Cerebellar cortex (tissue), 1 donor: ENCODE data around the gene DOP1A.

Experiments
- DNase-seq: peaks from one replicate; pipeline ENCODE4 v3.0.0-alpha.2; 2015; ENCODE audit warnings: low spot score

DOP1A gene

GRCh38 chr6:83083476-83083875 lies 16.0 kb downstream of the DOP1A start:
- DNase-seq, result no peak

- no peak for DNase-seq
Observed at GRCh38 chr6:83086751-83087150, 19.3 kb downstream of the DOP1A start.

- no peak for DNase-seq
Observed at GRCh38 chr6:83092756-83093399, 25.4 kb downstream of the DOP1A start.

DNA sequence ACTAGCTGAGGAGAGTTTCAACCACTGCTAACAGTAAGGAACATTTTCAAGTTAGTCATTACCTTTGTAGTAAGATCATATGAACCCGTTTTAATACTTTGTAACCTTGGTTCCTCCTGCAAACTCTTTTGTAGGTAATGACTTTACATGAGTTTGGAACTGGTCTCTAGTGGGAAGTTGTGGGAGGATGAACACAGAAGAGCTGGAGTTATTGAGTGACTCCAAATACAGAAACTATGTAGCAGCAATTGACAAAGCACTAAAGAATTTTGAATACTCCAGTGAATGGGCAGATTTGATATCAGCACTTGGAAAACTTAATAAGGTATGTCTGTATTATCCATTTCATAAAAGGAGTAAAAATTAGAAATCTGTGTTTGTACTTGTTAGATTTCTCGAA lies 29.3 kb downstream of the DOP1A start:
- DNase-seq, result no peak

DNA sequence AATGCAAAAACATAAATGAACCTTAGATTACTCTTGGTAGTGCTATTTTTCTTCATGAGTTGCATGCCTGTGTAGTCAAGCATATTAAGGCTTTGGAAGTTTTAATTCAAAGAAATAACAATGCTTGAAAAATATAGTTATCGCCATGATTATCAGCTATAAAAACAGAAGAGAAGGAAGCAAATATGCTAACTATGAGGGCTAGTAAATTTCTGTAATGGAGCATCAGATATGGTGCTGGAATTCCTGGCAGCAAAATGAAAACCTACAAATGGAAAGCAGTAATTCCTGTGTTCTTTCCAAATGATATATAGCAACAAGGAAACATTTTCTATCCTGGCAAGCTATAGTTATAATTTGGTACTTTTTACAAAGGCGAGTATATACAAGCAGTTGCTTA lies 29.7 kb downstream of the DOP1A start:
- no peak for DNase-seq

GRCh38 chr6:83097675-83098074 lies 30.2 kb downstream of the DOP1A start:
- no peak for DNase-seq

DNA sequence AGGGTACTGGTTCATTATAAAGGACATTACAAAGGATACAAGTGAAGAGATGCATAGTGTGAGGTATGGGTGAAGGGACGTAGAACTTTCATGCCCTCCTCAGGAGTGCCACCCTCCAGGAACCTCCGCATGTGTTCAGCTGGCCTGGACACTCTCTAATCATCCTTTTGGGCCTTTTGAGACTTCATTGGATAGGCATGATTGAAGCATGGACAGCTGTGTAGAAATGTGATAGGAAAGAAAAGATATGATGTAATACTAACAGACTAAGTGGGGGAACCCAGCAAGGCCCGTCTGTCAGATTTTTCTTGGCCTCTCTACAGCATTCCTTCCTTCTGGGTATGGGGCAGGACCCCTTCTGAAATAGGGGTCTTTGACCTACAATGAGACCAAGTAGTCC lies 31.1 kb downstream of the DOP1A start:
- no peak for DNase-seq

DNA sequence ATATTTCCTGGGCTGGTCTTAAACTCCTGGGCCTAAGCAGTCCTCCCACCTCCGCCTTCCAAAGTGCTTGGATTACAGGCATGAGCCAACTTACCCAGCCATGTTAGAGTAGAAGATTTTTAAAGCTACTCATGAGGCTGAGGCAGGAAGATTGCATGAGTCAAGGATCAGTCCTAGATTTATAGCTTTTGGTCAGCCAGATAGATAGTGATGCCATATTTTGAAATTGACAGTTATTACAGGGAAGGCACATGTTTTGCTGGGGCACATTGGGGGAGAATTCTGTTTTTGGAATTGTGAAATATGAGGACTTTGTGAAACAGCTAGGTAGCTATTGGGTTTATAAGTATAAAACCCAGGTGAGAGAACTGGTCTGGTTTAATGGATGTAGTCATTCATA lies 40.9 kb downstream of the DOP1A start:
- DNase-seq, result no peak

DNA sequence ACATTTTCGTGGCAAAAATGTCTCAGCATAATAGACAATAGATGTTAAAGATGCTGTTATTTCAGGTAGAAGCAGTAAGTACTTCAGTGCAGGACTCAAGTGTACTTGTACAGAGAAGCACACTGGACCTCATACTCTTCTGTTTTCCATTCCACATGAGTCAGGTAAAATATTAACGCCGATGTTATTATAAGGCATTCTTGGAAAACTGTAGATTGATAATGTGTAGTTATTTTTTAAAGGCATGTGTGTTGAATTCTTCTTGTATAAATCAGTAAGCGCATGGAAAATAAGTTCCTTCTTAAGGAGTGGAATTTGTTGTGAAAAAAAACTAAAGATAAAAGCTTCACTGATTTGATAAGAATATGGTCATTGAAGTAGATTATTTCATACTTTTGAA lies 45.8 kb downstream of the DOP1A start:
- DNase-seq, result no peak

GRCh38 chr6:83114164-83114563 lies 46.7 kb downstream of the DOP1A start:
- no peak for DNase-seq

DNA sequence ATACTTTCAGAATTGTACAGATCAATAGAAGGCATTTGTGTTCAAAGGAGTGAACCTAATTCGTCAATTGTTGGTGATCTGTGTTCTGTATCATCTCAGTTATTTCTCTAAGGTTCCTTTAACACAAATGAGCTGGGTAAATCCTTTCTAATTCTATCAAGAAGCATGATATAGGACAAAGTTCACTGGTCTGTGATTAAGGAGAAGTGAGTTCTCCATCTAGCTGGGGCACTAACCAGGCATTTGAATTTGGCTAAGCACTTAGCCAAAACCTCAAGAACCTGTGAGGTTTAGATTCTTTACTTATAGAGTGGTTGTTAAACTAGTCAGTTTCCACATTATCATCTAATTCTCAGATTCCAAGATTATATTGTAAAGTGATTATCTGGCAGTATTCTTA lies 50.3 kb downstream of the DOP1A start:
- DNase-seq, result no peak

DNA sequence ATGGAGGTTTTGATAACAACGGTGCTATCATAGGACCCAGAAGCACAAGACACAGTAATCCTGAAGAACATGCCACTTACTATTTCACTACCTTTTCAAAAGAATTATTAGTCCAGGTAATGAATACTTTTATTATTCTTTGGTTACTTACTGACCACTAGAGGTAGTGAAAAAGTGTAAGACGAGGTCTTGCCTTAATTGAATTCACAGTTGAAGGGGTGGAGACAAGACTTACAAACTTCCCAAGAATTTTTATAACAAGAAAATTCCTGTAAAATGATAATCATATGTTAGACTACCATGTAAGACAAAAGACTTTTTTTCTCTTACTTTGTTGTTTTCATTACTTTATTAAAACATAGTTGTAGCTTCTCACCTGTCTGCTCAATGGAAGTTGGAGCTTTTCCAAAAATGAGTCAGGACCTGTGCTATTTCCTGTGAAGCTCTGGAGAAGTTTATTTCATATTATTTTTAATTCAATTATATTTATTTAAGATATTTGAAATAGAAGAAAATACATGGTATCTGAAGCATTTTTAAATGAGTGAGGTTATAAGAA lies 52.4 kb downstream of the DOP1A start:
- DNase-seq, result no peak

GRCh38 chr6:83124553-83124952 lies 57.1 kb downstream of the DOP1A start:
- DNase-seq, result no peak

DNA sequence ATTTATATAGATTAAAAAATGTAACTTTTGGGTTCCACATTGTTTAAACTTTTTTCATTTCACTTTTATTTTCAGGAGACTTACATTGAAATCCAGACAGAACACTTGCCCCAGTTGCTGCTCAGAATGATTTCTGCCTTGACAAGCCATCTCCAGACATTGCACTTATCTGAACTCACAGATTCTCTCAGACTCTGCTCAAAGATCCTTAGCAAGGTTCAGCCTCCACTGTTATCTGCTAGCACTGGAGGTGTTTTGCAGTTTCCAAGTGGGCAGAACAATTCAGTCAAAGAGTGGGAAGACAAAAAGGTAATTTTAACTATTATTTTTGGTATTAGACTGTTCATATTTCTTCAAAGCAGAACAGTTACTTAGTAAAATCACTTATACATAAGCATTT lies 58.0 kb downstream of the DOP1A start:
- DNase-seq, result no peak

GRCh38 chr6:83126223-83126622 lies 58.8 kb downstream of the DOP1A start:
- DNase-seq, result no peak

- DNase-seq, result no peak
Observed at GRCh38 chr6:83126807-83127206, 59.3 kb downstream of the DOP1A start.

GRCh38 chr6:83127258-83127657 lies 59.8 kb downstream of the DOP1A start:
- DNase-seq, result no peak

DNA sequence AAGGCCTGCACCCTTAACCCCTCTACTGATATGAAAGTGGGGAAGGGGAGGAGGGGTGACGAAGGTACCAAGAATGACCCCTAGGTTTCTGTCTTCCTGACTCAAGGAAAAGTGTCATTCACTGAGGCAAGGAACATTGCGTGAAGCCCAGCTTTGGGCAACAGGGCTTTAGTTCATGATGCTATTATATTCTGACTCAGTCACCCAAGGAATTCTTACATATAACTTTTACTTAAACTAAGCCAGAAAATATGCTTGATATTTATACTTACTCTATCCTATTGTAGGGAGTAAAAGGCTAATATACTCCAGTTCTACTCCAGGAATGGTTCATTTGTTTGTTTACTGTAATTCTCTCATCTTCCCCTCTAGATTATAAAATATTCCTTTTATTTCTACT lies 60.5 kb downstream of the DOP1A start:
- no peak for DNase-seq

DNA sequence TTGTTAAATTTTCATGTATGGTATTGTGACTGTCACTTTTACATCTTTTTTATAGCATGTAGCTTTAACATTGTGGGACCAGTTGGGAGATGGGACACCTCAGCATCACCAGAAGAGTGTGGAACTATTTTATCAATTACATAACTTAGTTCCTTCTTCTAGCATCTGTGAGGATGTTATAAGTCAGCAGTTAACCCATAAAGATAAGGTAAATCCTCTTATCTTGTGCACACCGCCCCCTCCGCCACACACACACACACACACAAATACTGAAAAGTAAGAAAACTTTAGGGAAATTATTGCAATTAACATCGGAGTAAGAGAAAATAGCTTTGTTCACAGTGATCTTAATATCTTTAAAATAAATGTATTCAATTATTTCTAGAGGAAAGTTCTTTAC lies 64.7 kb downstream of the DOP1A start:
- no peak for DNase-seq

DNA sequence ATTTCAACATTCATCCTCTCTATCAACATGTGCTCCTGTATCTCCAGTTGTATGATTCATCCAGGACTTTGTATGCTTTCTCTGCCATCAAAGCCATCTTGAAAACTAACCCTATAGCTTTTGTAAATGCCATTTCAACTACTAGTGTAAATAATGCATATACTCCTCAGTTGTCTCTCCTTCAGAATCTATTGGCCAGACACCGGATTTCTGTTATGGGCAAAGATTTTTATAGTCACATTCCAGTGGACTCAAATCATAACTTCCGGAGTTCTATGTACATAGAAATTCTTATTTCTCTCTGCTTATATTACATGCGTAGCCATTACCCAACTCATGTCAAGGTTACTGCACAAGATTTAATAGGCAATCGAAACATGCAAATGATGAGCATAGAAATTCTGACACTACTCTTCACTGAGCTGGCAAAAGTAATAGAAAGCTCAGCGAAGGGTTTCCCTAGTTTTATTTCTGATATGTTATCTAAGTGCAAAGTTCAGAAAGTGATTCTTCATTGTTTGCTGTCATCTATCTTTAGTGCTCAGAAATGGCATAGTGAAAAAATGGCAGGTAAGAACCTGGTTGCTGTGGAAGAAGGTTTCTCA lies 70.7 kb downstream of the DOP1A start:
- DNase-seq, result no peak

- DNase-seq, result no peak
Observed at GRCh38 chr6:83138758-83139157, 71.3 kb downstream of the DOP1A start.

DNA sequence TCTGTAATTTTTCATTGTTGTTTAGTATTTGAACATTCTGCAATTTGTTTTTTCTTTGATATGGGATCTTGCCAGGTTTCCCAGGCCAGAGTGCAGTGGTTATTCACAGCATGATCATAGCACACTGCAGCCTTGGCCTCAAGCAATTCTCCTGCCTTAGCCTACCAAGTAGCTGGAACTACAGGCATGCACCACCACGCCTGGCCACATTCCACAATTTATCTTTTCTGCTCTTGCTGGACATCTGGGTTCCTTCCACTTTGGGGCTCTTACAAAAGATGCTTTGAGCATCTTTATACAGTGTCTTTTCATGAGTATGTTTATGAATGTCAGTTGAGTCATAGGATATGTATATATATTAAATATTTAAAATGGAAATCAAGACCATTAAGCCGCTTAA lies 83.6 kb downstream of the DOP1A start:
- DNase-seq, result no peak

GRCh38 chr6:83152913-83153312 lies 85.4 kb downstream of the DOP1A start:
- DNase-seq, result no peak
